ENCODE results near the gene UBXN6. TPM values are rescaled to one million over a fixed set of nuclear protein-coding genes. Genes with fewer than 3 reads are reported as not detected.

Gene UBXN6
- total and polyA plus RNA-seq, 4 experiments from 2014 or later = 4.1 to 63.5 (median 33.8) TPM

- peak overlapping the region; percentile 82 to 93 (median 91) for H3K4me3 Mint-ChIP-seq
- no peaks in the 10 kb centered on the region for H3K27me3 Mint-ChIP-seq
- H3K4me1 Mint-ChIP-seq = peaks cover 33 to 78% (median 60%) of the 10 kb centered on the region in 4 donors
- peak overlapping the region; percentile 89 for H3K27ac ChIP-seq (ENCODE audit: low read depth, low read length)
- H3K4me1 ChIP-seq (ENCODE audit: insufficient read depth, low read length) = peaks cover 58% of the 10 kb centered on the region
- no peaks in the 10 kb centered on the region for H3K27me3 ChIP-seq (ENCODE audit: insufficient read depth, low read length)
- POLR2A ChIA-PET (ENCODE audit: partially characterized antibody) = interaction anchor here (0.6 to 2.9 kb wide), 17 partner anchors 9 to 153 kb away, joined by 3 to 85 read pairs (median 6); partner anchors contain the start of genes HDGFL2, MPND, STAP2 and YJU2
- peaks cover 0 to 2% (median 0%) of the 10 kb centered on the region in 8 donors for H3K9me3 Mint-ChIP-seq
- H3K27ac Mint-ChIP-seq = peak overlapping the region; percentile 87 to 97 (median 92)
- H3K36me3 Mint-ChIP-seq = peaks cover 4 to 26% of the 10 kb centered on the region in 2 donors
- peak overlapping the region; percentile 53 to 59 for H3K4me3 ChIP-seq (ENCODE audit: low read length in 2 of 2)
- CTCF ChIA-PET (ENCODE audit: partially characterized antibody) = interaction anchor here (0.6 to 3.0 kb wide), 11 partner anchors 8 to 134 kb away, joined by 3 to 25 read pairs (median 5); partner anchors contain the start of gene HDGFL2
- peak in 1 of 5 donors; percentile 22 for DNase-seq
- intact Hi-C loops (cut with micrococcal nuclease) = loop anchor here (1.0 to 5.0 kb wide), 7 partner anchors 19 to 323 kb away; partner anchors contain the start of genes DPP9, MPND, TNFAIP8L1 and UBXN6
- no peaks in the 10 kb centered on the region for H3K9me3 ChIP-seq (ENCODE audit: control insufficient read depth in 1 of 2, low read length in 2 of 2)
- peaks cover 6% of the 10 kb centered on the region for H3K36me3 ChIP-seq (ENCODE audit: insufficient read depth, low read length)
Measured at GRCh38 chr19:4399812-4400134, 57.8 kb downstream of the UBXN6 start.

DNA sequence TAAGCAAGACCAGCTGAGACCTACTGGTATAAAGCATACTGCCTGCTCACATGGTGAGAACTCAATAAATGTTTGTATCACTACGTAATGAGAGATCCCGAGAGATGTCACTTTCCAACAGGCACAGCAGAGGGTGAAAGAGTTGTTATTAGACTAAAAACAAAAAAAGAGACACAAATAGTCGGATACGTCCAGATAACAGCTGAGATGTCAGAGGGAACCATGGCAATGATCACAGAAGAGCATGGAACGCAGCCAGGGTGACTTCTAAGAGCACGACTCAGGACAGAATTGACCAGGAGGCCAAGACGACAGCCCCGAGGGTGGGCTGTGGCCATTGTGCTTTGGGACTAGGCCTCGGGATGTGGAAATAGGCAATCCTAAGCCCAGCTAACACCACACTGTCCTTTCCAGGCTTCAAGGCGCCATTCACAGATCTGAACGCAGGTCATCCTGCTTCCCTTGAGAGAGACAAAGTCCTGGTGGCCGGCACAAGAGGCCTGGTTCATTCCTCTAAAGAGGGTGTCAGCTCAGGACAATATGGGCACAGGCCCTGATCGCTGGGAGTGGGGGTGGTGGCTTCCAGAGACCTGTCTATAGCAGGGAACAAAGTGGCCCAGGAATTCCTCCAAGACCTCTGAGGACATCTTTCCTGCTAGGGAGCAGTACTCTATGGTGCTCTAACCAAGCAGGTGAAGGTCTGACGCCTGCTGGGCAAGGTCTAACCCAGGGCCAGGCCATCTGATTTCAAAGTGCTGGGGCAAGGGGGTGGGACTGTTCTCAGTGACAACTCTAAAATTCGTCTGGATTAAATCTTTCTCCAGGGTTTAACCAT lies 60.4 kb downstream of the UBXN6 start:
- ChIA-PET CTCF (ENCODE audit: partially characterized antibody) (interaction anchor here (2.5 kb wide), 1 partner anchor 27 kb away, joined by 11 read pairs; no protein-coding TSS in a partner anchor), POLR2A (ENCODE audit: partially characterized antibody) (interaction anchor here (0.8 kb wide), 1 partner anchor 27 kb away, joined by 3 read pairs; no protein-coding TSS in a partner anchor)
- Histone ChIP-seq H3K36me3 (ENCODE audit: insufficient read depth, low read length) (peaks cover 6% of the 10 kb centered on the region), H3K4me1 (ENCODE audit: insufficient read depth, low read length) (peaks cover 70% of the 10 kb centered on the region), H3K9me3 (ENCODE audit: control insufficient read depth in 1 of 2, low read length in 2 of 2) (no peaks in the 10 kb centered on the region), H3K4me3 (ENCODE audit: low read length in 2 of 2) (no peak overlapping the region), H3K27ac (ENCODE audit: low read depth, low read length) (no peak overlapping the region), H3K27me3 (ENCODE audit: insufficient read depth, low read length) (no peaks in the 10 kb centered on the region)
- peak overlapping the region in 6 of 7 donors; percentile 8 to 77 (median 50) for H3K27ac Mint-ChIP-seq
- peaks cover 39 to 78% (median 60%) of the 10 kb centered on the region in 4 donors for H3K4me1 Mint-ChIP-seq
- intact Hi-C loops (cut with micrococcal nuclease) = no loop called here
- H3K9me3 Mint-ChIP-seq = peaks cover 0 to 2% (median 0%) of the 10 kb centered on the region in 8 donors
- peaks cover 12 to 31% of the 10 kb centered on the region in 2 donors for H3K36me3 Mint-ChIP-seq
- DNase-seq = no peak
- H3K27me3 Mint-ChIP-seq = no peaks in the 10 kb centered on the region
- peak overlapping the region in 5 of 8 donors; percentile 25 to 75 (median 51) for H3K4me3 Mint-ChIP-seq

Small RNA genes lying within 50 kb of the gene (microRNA-seq; reads per million reads assigned to microRNA genes)
- not detected for gene MIR4746 (ENCODE audit: borderline microRNAs expressed, borderline number of aligned reads, borderline replicate concordance)

Other genes starting within 250 kb of the UBXN6 start
- gene EBI3, start 228.3 kb downstream of the UBXN6 start, total RNA-seq = not detected
- under 1 TPM in 1 of 2 donors, not detected in 1; 0.26 TPM for gene EBI3, start 228.3 kb downstream of the UBXN6 start, polyA plus RNA-seq
- gene YJU2, start 210.7 kb downstream of the UBXN6 start, total RNA-seq = 10 to 100 TPM; 28.1 to 29.4 TPM
- 10 to 100 TPM; 13.0 to 36.1 TPM for gene YJU2, start 210.7 kb downstream of the UBXN6 start, polyA plus RNA-seq
- under 1 TPM in 1 of 2 experiments, not detected in 1; 0.58 TPM for gene SHD, start 178.5 kb downstream of the UBXN6 start, total RNA-seq
- gene SHD, start 178.5 kb downstream of the UBXN6 start, polyA plus RNA-seq = not detected
- 1 to 10 TPM; 6.9 to 9.3 TPM for gene TMIGD2, start 155.4 kb downstream of the UBXN6 start, total RNA-seq
- 10 to 100 TPM; 22.9 to 23.7 TPM for gene TMIGD2, start 155.4 kb downstream of the UBXN6 start, polyA plus RNA-seq
- gene FSD1, start 153.2 kb downstream of the UBXN6 start, total RNA-seq = 1 to 10 TPM in 1 of 2 experiments, under 1 TPM in 1; 0.73 to 1.4 TPM
- gene FSD1, start 153.2 kb downstream of the UBXN6 start, polyA plus RNA-seq = 1 to 10 TPM in 1 of 2 donors, under 1 TPM in 1; 0.61 to 2.4 TPM
- 1 to 10 TPM in 1 of 2 experiments, under 1 TPM in 1; 0.86 to 2.4 TPM for gene STAP2, start 119.0 kb downstream of the UBXN6 start, total RNA-seq
- gene STAP2, start 119.0 kb downstream of the UBXN6 start, polyA plus RNA-seq = 1 to 10 TPM; 2.1 to 2.6 TPM
- gene MPND, start 114.2 kb downstream of the UBXN6 start, total RNA-seq = 10 to 100 TPM; 24.7 to 27.0 TPM
- 1 to 10 TPM; 3.5 to 9.2 TPM for gene MPND, start 114.2 kb downstream of the UBXN6 start, polyA plus RNA-seq
- 10 to 100 TPM; 40.1 to 45.6 TPM for gene SH3GL1, start 57.2 kb downstream of the UBXN6 start, total RNA-seq
- 10 to 100 TPM; 19.7 to 28.2 TPM for gene SH3GL1, start 57.2 kb downstream of the UBXN6 start, polyA plus RNA-seq
- 10 to 100 TPM; 13.9 to 18.1 TPM for gene CHAF1A, start 55.2 kb downstream of the UBXN6 start, total RNA-seq
- gene CHAF1A, start 55.2 kb downstream of the UBXN6 start, polyA plus RNA-seq = 1 to 10 TPM; 2.8 to 4.5 TPM
- gene HDGFL2, start 14.5 kb upstream of the UBXN6 start, total RNA-seq = 10 to 100 TPM; 36.5 to 39.7 TPM
- gene HDGFL2, start 14.5 kb upstream of the UBXN6 start, polyA plus RNA-seq = 10 to 100 TPM in 1 of 2 donors, 1 to 10 TPM in 1; 3.5 to 26.1 TPM
- under 1 TPM; 0.17 to 0.22 TPM for gene PLIN4, start 60.7 kb upstream of the UBXN6 start, total RNA-seq
- under 1 TPM in 1 of 2 donors, not detected in 1; 0.14 TPM for gene PLIN4, start 60.7 kb upstream of the UBXN6 start, polyA plus RNA-seq
- 1 to 10 TPM; 1.4 to 2.2 TPM for gene PLIN5, start 77.4 kb upstream of the UBXN6 start, total RNA-seq
- gene PLIN5, start 77.4 kb upstream of the UBXN6 start, polyA plus RNA-seq = under 1 TPM in 1 of 2 donors, not detected in 1; 0.28 TPM
- gene LRG1, start 82.2 kb upstream of the UBXN6 start, total RNA-seq = not detected
- under 1 TPM; 0.09 to 0.17 TPM for gene LRG1, start 82.2 kb upstream of the UBXN6 start, polyA plus RNA-seq
- 1 to 10 TPM; 2.4 to 2.7 TPM for gene SEMA6B, start 101.9 kb upstream of the UBXN6 start, total RNA-seq
- gene SEMA6B, start 101.9 kb upstream of the UBXN6 start, polyA plus RNA-seq = not detected
- 10 to 100 TPM; 16.2 to 17.2 TPM for gene TNFAIP8L1, start 181.7 kb upstream of the UBXN6 start, total RNA-seq
- gene TNFAIP8L1, start 181.7 kb upstream of the UBXN6 start, polyA plus RNA-seq = 10 to 100 TPM in 1 of 2 donors, 1 to 10 TPM in 1; 3.7 to 11.1 TPM
- gene MYDGF, start 212.5 kb upstream of the UBXN6 start, total RNA-seq = 10 to 100 TPM; 43.0 to 46.4 TPM
- gene MYDGF, start 212.5 kb upstream of the UBXN6 start, polyA plus RNA-seq = 100 to 1,000 TPM; 128 to 199 TPM